Measurements from ENCODE around the gene KCNMA1.

The KCNMA1 gene

DNA sequence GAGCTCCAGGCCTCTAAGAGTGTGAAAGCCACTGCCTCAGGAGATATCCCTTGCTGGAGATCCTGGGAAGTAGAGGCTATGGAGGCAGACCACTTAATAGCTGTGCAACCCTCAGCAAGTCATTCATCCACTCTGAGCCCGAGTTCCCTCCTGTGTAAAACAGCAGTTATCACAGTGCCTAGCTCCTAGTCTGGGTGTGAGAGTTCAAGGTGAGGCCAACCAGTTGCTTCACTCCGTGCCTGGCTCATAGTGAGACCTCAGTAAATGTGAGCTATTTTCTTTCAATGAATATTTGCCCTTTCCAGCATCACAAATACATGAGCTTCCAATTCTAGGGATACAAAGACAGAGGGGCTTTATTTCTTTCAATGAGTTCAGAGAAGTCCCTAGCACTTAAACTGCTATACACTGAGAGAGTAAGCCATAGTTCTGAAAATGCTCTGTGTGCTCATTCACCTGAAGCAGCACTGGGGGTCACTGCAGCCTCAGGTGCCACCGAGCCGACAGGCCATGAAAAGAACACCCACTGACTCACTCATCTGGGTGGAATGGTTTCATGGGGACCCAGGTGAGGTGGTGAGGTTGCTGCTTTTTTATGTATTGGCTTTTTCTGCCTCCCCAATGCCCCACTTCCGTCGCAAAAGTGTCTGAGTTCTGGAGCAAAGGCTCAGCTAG is 259.8 kb downstream of the KCNMA1 start:
- TF ChIP-seq, protein P1, sequence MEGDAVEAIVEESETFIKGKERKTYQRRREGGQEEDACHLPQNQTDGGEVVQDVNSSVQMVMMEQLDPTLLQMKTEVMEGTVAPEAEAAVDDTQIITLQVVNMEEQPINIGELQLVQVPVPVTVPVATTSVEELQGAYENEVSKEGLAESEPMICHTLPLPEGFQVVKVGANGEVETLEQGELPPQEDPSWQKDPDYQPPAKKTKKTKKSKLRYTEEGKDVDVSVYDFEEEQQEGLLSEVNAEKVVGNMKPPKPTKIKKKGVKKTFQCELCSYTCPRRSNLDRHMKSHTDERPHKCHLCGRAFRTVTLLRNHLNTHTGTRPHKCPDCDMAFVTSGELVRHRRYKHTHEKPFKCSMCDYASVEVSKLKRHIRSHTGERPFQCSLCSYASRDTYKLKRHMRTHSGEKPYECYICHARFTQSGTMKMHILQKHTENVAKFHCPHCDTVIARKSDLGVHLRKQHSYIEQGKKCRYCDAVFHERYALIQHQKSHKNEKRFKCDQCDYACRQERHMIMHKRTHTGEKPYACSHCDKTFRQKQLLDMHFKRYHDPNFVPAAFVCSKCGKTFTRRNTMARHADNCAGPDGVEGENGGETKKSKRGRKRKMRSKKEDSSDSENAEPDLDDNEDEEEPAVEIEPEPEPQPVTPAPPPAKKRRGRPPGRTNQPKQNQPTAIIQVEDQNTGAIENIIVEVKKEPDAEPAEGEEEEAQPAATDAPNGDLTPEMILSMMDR (IDR thresholded peaks at IDR 0.05; ENCODE audit: low read depth, low read length), result no peak
- DNase-seq (ENCODE audit: extremely low read depth, low read depth), result no peak

DNA sequence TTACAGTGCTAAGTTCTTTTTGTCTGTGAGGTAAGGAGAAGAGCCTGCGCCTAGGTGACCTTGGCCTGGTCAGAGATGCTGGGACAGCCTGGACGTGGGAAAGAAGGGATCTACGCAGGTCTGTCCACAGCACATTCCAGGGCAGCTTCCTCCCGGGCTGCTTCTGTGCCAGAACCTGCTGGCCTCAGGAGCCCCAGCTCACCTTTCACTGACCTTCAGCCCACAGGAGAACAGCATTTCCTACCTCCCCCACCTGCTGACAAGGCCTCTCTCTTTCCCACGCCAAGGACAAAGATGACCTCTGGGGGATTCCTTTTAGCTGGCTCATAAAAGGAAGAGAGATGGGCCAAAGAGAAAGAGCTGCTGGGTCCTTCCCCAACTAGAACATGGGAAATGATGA is 260.6 kb downstream of the KCNMA1 start:
- TF ChIP-seq, protein P1 (IDR thresholded peaks at IDR 0.05; ENCODE audit: low read depth, low read length), result no peak
- DNase-seq (ENCODE audit: extremely low read depth, low read depth), result no peak

- DNase-seq (ENCODE audit: extremely low read depth, low read depth), result no peak
- TF ChIP-seq, protein P1 (IDR thresholded peaks at IDR 0.05; ENCODE audit: low read depth, low read length), result no peak
Measured at GRCh38 chr10:77374189-77374656, 263.4 kb downstream of the KCNMA1 start.

GRCh38 chr10:77371848-77372799 is 265.5 kb downstream of the KCNMA1 start:
- DNase-seq (ENCODE audit: extremely low read depth, low read depth), result no peak

DNA sequence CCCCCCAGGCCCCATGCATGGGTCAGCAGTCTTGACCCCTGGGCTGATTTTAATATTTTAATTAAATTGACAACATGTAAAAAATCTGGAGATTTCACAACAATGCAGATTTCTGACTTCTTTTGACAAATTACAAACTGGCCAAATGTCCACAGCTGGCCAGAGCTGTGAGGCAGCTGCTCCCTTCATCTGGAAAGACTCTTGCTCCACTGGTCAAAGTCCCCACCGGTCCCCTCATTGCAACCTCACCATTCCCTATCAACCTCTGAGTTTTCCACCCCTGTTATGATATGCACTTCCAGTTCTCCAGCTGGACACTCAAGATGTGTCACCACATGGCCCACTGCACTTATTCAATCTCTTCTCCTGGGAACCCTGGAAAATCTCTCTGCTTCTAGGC is 266.2 kb downstream of the KCNMA1 start:
- no peak for DNase-seq (ENCODE audit: extremely low read depth, low read depth)
- TF ChIP-seq, protein P1 (IDR thresholded peaks at IDR 0.05; ENCODE audit: low read depth, low read length), result no peak

More at GRCh38 chr10:77371848-77372799, 265.5 kb downstream of the KCNMA1 start:
- TF ChIP-seq, protein P1 (IDR thresholded peaks at IDR 0.05; ENCODE audit: low read depth, low read length), result no peak

DNA sequence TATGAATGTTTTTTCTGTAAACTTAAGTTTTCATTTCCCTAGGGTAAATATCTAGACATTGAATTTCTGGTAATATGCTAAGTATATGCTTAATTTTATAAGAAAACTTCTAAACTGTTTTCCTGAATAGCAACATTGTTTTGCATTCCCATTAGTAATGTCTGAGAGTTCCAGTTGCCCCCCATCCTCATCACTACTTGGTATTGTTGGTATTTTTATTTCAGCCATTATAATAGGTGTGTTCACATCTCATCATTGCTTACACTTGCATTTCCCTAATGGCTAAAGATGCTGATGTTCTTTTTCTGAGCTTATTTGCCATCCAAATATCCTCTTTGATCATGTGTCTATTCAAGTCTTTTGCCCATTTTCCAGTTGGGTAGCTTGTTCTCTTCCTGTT is 269.6 kb downstream of the KCNMA1 start:
- DNase-seq (ENCODE audit: extremely low read depth, low read depth), result no peak
- TF ChIP-seq, protein P1 (IDR thresholded peaks at IDR 0.05; ENCODE audit: low read depth, low read length), result no peak

DNA sequence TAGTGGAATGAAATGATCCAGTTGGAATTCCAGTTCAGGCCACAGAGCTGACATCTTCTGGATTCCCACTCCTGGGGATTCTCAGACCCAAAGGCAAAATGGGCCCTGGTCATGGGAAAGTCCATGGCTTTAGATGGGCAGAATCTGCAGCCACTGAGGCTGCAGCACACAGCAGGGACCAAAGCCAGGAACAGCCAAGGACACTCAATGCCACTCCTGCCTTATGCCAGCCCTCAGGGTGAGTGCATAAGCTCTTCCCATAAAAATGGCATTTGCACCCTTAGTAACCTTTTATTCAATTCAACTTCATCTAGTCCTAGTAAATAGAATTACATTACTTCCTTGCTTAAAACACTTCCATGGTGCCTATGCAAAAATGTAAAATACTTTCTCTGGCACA is 274.4 kb downstream of the KCNMA1 start:
- no peak for DNase-seq (ENCODE audit: extremely low read depth, low read depth)
- TF ChIP-seq, protein P1 (IDR thresholded peaks at IDR 0.05; ENCODE audit: low read depth, low read length), result no peak

Measured in AG09319 (cell line).